ENCODE measurements around the gene TMEM231.
A peak's percentile ranks its signal among the peaks of the same experiment; 100 is the strongest.
"Not testable (repeated sequence)": the region's sequence is repeated elsewhere in the genome, so short reads cannot be mapped to it uniquely, and the experiment has no call there.

Gene TMEM231

GRCh38 chr16:75566040-75566757 lies 10.1 kb upstream of the TMEM231 start, which contains the start of gene GABARAPL2:
TSS of gene GABARAPL2 (plus strand) at chr16:75566379. CDS start at chr16:75566487, 108 bp downstream.
- peak; percentile 25 for DNase-seq

DNA sequence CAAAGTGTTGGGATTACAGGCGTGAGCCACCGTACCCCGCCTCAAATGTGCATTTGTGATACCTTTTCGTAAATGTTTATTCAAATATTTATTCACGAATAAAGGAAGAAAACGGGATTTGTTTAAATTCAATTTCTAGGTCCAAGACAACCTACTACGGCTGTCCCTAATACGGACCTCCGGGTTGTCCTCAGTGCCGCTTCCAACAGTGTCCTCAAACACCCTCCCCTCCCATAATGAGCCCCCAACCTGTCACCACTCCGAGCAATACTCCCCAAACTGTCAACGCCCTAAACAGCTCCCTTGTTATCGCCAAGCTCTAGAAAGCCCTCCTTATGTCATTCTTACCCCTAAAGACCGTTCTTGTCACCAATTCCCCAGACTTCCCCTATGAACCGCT lies 9.6 kb upstream of the TMEM231 start:
- no peak for DNase-seq

DNA sequence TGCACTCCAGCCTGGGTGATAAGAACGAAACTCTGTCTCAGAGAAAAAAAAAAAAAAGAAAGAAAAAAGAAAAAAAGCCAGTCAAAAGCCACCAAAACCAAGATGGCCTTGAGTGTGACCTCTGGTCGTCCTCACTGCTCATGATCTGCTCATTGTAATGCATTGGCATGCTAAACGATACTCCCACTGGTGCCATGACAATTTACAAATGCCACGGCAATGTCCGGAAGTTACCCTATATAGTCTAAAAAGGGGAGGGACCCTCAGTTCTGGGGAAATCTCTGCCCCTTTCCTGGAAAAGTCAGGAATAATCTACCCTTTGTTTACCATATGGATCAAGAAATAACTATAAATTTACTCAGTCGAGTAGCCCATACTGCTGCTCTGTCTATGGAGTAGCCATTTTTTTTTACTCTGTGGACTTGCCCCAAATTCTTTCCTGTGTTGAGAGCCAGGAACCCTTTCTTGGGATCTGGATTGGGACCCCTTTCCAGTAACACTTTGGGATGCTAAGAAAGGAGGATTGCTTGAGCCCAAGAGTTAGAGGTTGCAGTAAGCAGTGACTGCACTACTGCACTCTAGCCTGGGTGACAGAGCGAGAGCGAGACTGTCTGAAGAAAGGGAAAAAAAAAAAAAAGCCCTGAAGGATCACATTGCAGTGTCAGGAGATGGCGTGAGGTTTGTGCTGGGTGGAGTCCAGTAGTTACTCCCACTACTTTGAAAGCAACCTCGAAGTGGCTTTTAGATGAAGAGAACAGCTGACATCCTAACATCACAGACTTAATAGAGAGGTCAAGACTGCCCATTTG lies 3.7 kb upstream of the TMEM231 start:
- no peak for DNase-seq

- no peak for DNase-seq
Observed at GRCh38 chr16:75558846-75559401, 2.9 kb upstream of the TMEM231 start.

- DNase-seq, result no peak
Observed at GRCh38 chr16:75556431-75556950, 439 bp upstream of the TMEM231 start.

- DNase-seq, result peak; percentile 51
Observed at GRCh38 chr16:75555213-75555706, 792 bp downstream of the TMEM231 start.

- DNase-seq, result no peak
Observed at GRCh38 chr16:75552951-75553350, 3.1 kb downstream of the TMEM231 start.

DNA sequence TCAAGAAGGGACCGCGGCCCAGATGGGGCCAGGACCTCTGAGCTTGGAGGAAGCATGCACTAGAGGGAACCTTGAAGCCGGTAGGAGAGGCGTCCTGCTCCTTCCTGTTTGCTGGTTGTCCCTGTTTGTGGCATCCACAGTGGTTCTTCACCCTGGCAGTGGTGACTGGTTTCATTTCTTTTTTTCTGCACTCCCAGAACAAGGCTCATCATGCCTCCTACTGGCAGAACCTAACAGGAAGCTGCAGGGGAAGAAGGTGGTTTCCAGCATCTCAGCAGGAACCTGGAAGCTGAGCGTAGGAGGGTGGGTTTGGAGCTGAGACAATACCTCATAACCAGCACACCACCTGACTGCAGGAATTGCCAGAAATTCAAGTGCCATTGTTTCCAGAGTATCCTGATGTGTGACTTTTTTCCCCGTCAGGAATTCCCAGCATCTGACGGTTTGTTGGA lies 5.8 kb downstream of the TMEM231 start:
- DNase-seq, result no peak

DNA sequence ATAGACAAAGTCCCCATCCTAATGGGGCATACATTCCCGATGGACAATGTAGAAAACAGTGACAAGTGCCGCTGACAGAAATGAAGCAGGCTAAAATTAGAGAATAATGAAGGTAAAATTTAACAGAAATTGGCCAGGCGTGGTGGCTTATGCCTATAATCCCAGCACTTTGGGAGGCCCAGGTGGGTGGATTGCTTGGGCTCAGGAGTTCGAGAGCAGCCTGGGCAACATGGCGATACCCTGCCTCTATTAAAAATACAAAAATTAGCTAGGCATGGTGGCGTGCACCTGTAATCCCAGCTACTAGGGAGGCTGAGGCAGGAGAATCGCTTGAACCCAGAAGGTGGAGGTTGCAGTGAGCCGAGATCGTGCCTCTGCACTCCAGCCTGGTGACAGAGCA lies 7.6 kb downstream of the TMEM231 start:
- not testable (repeated sequence) for DNase-seq

DNA sequence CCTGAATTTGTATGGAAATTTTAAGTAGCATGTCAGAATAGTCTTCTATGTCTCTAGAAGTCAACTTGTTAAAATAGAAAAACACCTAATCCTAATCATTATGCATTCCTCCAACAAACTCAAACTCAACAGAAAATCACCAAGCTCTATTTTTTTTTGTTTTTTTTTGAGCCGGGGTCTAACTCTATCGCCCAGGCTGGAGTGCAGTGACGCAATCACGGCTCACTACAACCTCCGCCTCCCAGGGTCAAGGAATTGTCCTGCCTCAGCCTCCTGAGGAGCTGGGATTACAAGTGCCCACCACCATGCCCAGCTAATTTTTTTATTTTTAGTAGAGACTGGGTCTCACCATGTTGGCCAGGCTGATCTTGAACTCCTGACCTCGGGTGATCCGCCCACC lies 9.8 kb downstream of the TMEM231 start:
- no peak for DNase-seq

DNA sequence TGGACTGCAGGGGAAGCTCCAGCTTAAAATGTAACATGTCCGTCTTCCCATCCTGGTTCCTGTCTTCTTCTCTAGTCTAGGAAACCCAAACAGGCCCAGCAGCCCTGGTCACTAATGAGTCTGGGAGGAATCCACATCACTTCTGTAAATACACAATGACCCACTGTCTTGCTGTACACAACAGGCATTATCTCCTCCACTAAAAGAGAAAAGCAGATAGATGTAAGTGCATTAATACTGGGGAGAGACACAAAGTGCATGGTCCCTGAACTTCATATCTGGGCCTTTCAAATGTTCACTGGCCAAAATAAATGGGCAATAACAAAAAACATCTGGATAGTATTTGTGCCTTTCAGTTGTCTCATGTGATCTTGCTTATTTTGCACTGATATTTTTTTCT lies 10.2 kb downstream of the TMEM231 start:
- not testable (repeated sequence) for DNase-seq

DNA sequence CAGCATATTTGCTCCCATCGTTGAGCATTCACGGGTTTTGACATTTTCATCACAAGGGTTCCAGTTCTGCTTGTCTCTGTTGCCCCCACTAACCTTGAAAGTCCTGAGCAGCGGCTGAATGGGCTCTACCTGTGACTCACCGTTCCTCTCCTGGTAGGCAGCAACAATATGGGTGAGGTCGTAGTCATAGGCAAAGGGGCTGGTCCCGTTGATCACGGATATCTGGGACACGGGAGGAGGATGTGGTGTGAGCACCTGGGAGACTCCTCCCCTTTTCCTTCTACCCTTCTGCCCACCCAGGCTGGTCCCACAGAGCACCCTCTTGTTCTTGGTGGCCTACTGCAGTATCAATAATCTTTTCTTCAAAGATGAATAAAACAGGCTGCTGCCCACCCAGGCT lies 13.6 kb downstream of the TMEM231 start:
- not testable (repeated sequence) for DNase-seq

DNA sequence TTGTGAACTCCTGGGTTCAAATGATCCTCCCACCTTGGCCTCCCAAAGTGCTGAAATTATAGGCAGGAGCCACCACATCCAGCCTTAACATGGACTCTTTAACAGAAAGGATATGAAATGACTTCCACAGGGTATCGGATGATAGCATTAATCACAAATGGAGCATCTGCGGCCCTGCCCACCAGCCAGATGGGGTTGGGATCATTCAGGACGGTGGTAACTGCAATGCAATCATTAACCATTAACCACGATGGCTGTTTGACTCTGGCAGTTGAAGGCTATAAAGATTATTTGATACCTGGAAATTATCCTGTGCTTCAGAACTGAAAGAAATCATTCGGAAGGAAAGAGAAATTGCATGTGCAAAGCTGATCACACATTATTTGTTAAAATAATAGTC lies 14.8 kb downstream of the TMEM231 start:
- DNase-seq, result no peak

DNA sequence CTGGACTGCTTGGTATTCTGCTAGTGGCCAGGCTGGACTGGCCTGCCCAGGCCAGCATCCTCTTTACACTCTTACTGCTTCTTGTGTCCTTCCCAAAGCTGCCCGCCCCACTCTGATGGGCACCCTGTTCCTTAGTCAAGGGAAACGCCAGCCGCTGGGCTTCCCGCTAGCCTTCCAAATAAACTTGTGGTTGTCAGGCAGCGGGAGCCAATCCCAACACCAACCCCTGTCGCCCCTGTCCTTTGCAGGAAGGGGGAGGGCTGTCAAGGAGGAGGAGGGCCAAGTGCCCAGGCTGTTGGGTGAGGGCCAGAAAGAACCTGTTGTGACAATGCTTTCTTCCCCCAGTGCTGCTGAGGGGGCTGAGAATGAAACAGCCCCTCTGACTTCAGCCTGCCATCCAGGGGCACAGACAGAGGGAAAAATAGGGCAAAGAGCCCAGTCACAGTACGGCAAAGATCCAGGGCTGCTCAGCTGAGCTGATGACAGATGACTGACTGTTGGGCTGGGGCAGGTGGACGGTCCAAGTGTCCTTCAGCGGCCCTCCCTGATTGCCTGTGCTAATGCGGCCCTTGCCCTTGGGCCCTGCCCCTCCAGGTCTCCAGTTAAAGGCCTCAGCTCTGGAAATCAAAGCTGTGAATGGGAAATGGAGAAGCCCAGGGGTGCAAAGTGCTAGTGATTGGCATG lies 17.0 kb downstream of the TMEM231 start:
- DNase-seq, result not testable (repeated sequence)

DNA sequence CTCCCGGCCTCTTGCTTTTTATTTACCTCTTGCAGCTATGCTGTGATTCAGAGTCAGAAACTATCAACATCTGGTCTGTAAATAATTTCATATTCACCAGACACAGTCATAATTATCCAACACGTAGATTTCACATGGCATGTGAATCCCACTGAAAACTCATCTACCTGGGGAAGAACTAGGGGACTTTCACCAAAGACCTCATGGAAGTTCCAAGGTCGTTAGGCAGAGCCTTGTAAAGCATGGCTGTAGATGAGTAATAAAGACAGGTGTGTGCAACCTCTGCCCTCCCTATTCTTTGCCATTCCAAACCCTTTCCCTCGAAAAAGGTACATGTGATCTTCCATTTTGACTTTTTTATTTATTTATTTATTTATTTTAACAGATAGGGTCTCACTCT lies 18.3 kb downstream of the TMEM231 start:
- no peak for DNase-seq

GRCh38 chr16:75535901-75536300 lies 20.2 kb downstream of the TMEM231 start, which contains the start of gene CHST5:
TSS of gene CHST5 (minus strand) at chr16:75536108. CDS start at chr16:75530384, 5,724 bp downstream.
- no peak for DNase-seq

GRCh38 chr16:75535211-75535843 lies 20.7 kb downstream of the TMEM231 start:
- no peak for DNase-seq

DNA sequence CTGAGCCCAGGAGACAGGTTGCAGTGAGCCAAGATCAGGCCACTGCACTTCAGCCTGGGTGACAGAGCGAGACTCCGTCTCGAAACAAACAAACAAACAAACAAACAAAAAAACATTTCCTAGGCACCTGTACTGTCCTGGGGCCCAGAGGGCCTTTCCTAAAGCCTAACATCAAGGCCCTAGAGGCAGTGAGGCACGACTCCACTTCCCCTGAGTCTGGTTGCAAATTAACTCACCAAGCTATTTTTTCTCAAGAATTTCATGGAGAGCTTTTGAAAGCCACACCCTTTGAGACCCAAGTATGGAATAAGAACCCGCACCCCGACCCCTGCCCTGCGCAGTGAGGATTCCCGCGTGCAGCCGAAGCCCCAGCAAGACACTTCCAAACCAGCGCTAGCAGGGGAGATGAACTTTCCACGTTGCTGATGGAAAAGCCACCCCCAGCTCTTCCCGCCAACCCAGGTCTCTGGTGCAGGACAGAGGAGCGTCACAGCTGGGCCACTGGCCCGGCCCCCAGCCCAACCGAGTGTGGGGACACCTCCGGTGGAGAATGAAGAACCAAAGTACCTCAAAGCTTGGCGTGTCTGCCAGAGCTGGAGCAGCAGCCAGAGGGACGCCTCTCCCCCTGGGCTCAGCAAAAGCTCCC lies 21.4 kb downstream of the TMEM231 start:
- DNase-seq, result no peak

DNA sequence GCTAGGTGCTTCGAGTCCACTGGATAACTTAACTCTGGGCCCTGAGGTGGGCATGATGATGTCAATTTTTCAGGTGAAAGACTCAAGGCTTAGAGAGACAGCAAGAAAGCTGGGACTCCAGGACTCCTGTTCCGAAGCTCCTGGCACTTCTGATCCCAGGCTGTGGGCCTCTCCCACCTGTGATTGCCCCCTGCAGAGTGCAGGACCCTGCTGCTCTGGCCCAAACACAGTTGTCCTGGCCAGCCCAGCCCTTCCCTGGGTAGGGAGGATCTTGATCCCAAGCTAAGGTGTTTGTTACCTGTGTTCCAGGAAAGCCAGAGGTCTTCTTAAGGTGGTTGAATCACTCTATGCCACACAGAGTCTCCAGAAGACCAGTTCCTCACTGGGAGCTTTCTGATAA lies 23.3 kb downstream of the TMEM231 start:
- no peak for DNase-seq

- DNase-seq, result no peak
Observed at GRCh38 chr16:75532142-75532765, 23.8 kb downstream of the TMEM231 start.

DNA sequence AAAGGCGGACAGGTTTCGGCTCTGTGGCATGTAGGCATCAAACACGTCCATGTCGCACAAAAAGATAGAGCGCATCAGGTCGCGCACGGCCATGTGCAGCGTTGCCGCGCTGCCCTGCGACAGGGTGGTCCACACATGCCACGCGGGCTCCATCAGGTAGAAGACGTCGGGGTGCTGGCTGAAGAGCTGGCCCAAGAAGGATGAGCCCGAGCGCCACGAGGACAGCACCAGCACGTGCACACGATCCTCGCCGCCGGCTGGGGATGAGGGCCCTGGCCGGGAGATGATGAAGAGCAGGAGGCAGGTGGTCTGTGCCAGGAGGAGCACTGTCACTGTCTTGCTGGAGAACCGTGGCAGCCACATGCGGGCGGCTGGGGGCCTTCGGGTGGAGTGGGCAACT lies 26.1 kb downstream of the TMEM231 start:
- no peak for DNase-seq
